UCSD-AML1 (cell line): ENCODE measurements around the gene CLSTN3.

ENCODE experiments used
- DNase-seq: peaks from one replicate; lab custom pipeline; 2025; ENCODE audit not compliant: unreplicated experiment; lab: John Stamatoyannopoulos, UW

The CLSTN3 gene

GRCh38 chr12:7129872-7130691 is at the start of gene CLSTN3:
Gene CLSTN3, plus strand, starts transcription at chr12:7130371. Its CDS starts 278 bp downstream, at chr12:7130649.
- peak; percentile 72 for DNase-seq

DNA sequence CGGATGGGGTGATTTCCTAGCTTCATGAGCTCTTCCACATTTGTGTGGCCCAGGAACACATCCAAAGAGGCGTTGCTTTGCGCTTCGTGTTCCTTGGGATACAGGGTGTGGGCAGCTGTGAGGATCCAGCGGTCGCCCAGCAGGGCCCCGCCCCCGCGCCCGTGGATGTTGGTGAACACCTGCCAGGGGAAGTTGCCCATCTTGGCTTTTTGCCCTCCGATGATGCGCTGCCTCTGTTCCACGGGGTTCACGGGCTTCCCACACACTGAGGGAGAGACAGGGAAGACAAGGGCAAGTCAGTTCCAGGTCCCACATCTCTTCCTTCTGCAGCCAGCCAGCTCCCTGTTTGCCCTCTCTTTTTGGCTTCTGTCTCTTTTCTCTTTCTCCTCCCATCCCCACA is 49.1 kb upstream of the CLSTN3 start:
- DNase-seq = no peak

DNA sequence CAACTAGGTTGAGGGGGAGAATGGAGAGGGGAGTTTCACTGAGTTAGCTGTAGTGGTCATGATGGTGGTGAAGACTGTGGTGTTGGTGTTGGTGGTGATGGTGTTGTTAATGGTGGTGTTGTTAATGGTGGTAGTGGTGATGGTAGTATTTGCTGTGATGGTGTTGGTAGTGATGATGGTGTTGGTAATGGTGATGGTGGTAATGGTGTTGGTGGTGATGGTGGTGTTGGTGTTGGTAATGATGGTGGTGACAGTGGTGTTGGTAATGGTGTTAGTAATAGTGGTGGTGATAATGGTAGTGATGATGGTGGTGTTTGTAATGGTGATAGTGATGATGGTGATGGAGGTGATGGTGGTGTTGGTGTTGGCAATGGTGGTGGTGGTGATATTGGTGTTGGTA is 47.0 kb upstream of the CLSTN3 start:
- no peak for DNase-seq

DNA sequence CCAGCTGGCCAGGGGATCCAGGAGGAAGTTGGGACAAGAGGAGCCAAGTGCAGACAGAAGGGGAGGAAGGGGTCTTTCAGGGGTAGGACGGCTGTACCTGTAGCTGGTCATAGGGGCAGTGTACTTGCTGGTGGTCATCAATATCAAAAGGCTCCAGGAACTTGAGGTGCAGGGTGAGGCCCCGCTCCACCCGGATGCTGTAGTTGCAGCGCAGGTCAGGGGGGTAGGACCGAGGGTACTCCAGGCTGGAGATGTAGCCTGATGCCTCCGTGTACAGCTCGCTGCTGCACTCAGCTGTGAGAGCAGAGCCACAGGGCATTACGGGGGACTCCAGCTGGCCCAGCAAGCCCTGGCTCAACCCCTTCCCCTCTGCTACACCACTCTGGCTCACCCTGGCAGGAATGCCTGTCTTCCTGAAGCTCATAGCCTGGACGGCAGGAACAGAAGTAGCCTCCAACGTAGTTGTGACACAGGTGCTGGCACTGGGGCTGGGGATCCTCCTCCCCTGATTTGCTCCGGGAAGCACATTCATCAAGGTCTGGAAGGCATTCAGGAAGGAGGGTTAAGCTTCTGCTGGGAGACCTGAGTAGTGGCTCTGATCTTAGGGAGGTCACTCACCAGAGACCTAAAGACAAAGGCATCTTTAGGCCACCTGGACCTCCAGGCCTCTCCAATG is 40.8 kb upstream of the CLSTN3 start:
- no peak for DNase-seq

DNA sequence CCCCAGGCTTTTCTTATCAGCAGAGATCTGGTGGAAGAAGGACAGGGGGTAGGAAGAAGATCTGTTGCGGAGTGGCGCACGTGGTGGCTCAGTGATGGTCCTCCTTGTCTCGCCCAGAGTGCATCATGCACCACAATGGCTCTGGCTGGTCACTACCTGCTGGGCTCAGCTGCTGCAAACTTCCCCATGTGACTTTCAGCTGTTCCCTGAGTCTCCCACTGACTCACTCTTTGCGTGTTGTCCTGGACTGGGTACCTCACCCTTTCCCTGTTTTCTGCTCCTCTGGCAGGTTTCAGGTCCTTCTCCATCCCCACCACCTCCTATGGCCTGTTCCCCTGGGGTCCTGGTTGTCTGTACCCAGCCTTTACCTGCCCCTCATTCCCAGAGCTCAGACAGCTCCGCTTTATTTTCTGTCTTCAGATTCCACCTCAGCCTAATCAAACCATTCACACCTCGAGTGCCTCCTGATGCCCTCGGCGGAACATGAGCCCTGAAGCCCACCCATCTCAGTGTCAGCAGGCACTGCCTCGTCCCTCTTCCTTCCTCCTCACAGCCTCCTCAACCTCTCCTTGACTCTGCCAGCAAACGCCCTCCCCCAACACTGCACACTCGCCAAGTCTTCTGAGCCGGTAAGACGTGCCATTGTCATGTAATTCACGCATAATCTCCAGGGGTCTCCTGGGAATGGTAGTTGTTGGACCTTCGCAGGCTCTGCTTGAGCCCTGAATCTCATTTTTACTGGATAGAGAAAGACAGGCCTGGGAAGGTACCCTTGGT is 39.8 kb upstream of the CLSTN3 start:
- DNase-seq = no peak

DNA sequence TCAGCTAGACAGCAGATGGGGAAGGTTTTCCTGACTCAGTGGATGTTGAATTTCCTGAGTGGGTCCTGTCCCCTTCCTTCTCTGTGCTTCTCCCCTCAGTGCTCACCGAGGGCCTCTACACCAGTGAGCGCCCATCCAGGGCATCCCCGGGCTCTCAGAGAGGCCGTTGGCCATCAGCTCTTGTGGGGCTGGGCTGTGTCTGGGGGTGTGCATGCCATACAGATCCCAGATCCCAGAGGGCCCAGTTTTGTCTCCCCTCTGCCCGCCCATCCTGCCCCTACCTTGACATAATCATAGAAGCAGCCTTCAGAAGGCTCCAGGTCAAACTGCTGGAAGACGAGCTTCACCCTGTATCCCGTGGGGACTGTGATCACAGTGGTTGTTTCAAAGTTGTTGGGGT is 39.0 kb upstream of the CLSTN3 start:
- no peak for DNase-seq

GRCh38 chr12:7091660-7092228 is 38.4 kb upstream of the CLSTN3 start:
- no peak for DNase-seq

DNA sequence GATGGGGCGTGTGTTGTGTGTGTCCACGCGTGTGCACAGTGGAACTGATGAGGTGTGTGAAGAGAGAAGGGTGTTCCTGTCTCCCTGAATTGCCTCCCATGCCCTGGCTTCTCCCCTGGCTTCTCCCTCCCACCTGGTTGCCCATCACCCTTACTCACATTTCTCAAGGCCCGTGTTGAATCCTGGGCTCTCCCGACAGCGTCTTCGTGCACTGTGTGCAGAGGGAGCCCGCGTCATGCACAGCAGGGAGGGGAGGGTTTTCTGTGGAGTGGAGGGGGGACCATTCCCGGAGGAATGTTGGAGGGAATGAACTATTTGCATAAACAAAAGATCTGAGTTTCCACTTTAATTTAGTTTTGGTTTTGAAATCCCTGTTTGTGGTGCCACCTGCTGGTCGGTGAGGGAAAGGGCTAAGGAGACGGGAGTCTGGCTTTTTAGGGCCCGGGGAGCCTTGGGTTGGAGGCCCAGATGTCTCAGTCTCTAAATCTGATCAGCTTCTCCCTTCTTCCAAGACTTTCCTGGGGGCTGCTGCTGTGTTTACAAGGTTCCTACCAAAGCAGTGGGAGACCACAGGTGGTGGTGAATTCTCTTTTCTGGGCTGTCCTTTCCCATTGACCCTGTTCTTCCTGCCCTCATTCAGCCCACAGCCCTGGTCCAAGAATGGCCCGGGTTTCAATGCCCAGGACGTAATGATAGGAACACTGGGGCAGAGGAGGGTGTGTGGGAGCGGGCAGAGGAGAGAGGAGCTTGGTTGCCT is 37.8 kb upstream of the CLSTN3 start, which contains the start of gene C1R:
Gene C1R (minus strand): TSS at position 217 of the 757 bp plus-strand sequence. CDS start 57 bp downstream, at position 160.
- peak; percentile 56 for DNase-seq

GRCh38 chr12:7092986-7093460 is 37.1 kb upstream of the CLSTN3 start:
- DNase-seq = no peak

GRCh38 chr12:7093486-7093885 is 36.7 kb upstream of the CLSTN3 start:
- DNase-seq = no peak

GRCh38 chr12:7093892-7094291 is 36.3 kb upstream of the CLSTN3 start:
- DNase-seq = no peak

DNA sequence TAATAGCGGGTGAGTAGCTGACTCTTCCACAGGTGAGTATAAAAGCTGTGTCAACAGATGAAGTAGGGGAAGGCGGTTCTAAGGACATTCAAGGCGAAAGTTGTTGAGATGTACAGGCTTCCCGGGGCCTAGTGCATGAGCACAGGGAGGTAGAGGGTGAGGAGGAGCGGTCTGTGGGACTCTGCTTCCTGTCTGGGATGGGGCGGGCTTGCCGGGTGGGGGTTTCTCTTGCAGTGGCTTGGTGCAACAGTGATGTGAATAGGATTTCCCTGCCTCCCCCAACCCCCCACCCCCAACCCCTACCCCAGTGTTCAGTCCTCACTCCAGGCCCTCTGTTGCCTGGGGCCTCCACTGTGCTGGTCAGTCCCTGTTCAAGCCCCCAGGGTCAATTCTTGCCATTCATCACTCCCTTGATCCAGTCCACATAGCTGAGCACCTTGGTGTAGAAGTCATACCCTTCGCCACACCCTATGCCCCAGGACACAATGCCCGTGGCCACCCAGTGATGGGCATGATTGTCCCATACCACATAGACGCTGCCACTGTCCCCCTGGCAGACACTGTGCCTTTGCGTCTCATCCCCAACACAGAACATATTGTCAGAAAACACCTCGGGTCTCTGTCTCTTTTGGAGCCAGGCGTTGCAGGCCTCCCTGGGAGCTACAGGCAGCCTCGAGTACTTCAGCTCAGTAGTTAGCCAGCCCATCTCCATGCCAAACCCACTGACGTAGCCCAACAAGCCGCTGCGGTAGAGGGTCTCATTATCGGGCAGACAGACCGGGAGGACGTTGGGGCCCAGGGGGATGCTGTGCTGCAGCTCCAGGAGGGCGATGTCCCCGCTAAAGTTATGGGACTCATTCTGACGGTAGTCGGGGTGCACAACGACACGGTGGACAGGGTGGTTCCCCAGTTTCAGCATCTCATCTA is 33.9 kb upstream of the CLSTN3 start:
- DNase-seq = no peak

DNA sequence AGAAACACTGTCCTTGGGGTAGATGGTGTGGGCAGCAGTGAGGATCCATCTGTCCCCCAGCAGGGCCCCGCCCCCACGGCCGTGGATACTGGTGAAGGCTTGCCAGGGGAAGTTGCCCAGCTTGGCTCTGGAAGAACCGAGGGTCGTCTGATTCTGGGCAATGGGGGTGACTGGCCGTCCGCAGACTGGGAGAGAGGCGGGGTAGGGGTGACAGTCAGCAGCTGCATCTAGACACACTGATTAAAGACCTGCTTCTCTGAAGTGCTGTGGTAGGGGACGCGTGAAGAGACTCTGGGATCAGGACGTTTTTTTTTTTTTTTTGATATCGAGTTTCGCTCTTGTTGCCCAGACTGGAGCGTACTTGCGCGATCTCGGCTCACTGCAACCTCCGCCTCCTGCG is 33.2 kb upstream of the CLSTN3 start:
- DNase-seq = no peak

DNA sequence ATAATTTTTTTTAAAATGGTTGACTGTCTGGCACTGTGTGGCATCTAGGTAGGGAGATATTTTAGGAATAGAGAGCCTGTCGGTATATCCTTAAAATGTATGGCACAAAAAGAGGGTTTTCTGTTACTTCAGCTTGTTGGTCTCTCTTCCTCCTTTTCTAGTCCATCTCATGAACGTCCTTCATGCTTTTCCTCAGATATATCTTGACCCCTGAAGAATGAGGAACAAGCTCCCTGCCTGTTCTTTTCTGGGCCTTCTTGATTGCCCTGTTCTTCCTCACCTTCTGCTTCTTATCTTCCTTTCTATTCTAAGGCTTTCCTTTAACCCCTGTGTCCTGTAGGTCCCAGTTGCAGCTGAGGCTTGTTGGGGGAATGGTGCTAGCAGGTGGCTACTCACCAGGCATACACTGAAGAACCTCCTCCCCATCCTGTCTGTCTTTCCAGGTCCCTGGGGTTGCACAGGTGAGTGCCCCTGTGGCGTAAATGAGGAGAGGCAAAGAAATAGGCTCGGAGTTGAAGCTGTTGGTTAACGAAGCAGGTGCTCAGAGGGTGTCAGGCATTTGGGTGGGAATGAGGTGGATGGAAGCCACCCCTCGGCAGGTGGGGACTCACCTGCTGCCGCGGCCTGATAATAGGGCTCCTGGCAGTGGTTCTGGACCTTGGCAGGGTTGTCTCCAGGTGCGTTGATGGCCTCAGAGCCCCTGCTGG is 30.7 kb upstream of the CLSTN3 start:
- no peak for DNase-seq

DNA sequence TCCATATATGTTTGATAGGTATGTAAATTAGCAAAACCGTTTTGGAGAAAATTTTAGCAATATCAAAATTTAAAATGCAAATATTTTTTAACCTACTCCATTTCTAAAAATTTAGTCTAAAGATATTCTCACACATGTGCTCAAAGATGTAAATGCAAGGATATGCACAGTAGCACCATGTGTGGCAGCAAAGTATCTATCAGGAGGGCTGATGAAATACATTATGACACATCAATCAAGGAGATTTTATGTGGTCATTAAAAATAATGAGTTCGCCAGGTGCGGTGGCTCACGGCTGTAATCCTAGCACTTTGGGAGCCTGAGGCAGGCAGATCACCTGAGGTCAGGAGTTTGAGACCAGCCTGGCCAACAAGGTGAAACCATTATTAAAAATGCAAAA is 29.9 kb upstream of the CLSTN3 start:
- DNase-seq = no peak

DNA sequence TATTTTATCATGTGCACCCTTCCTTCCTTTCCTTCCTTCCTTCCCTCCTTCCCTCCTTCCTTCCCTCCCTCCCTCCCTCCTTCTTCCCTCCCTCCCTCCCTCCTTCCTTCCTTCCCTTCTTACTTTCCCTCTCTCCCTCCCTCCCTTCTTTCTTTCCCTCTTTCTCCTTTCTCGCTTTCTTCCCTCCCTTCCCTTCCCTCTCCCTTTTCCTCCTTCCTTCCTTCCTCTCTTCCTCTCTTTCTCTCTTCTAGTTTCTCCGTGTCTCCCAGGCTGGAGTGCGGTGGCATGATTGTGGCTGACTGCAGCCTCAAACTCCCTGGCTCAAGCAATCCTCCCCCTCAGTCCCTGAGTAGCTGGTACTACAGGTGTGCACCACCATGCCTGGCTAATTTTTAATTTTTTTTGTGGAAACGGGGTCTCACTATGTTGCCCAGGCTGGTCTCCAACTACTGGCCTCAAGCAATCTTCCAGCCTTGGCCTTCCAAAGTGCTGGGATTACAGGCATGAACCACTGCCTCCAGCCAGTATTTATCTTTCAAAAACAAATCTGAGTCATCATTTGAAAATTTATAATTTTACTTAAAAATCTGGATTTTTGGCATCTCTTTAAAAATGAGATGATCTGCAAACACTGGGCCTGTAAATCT is 29.0 kb upstream of the CLSTN3 start:
- no peak for DNase-seq

- no peak for DNase-seq
These were observed 28.5 kb upstream of the CLSTN3 start for GRCh38 chr12:7101694-7102131.

DNA sequence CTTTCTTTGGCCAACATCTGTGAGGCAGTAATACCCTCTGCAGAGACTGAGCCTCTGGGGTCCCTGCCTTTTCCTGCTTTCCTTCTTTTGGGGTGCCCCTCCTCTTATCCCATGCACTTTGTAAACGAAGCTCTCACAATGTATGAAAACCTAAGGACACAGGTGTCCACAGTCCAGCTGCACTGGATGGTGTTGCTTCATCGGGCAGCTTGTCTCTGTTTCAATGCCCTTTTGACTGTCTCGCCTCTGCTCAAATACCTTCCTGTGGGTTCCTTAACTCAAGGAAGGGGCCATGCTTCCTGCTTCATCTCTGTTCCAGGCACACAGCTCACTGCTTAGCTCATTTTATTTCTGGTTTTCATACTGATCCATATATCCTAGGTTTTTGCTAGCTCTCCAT is 27.6 kb upstream of the CLSTN3 start:
- no peak for DNase-seq
